WTC11 (cell line): ENCODE measurements around the gene AHNAK2. TPM values are rescaled to one million over a fixed set of nuclear protein-coding genes. Genes with fewer than 3 reads are reported as not detected.

ENCODE experiments used
- ATAC-seq: fragments of 200-7000 bp; cut with Tn5 transposase; 2 replicates; pipeline ENCODE4 v1.10.0; 2021; ENCODE audit warnings: mild to moderate bottlenecking, moderate library complexity
- CTCF ChIA-PET: fragments of 300-600 bp; sonication (Branson Sonifier 250); formaldehyde crosslinking; loops from one replicate; lab custom pipeline; 2021; ENCODE audit warnings: antibody characterized with exemption; lab: Charles Lee
- POLR2A ChIA-PET: fragments of 350-600 bp; sonication (Branson Sonifier 250); formaldehyde crosslinking; loops from one replicate; lab custom pipeline; 2021; ENCODE audit warnings: antibody characterized with exemption; lab: Charles Lee
- DNase-seq: peaks from one replicate; pipeline ENCODE4 v3.0.0; 2021; ENCODE audit warnings: low spot score
- H3K27ac Mint-ChIP-seq: 2 replicates; pipeline ENCODE4 v1.8.0; 2021; ENCODE audit warnings: mixed read lengths
- H3K27me3 Mint-ChIP-seq: 2 replicates; pipeline ENCODE4 v1.8.0; 2021; ENCODE audit warnings: low read depth, mild to moderate bottlenecking, moderate library complexity, mixed read lengths
- H3K36me3 Mint-ChIP-seq: 2 replicates; pipeline ENCODE4 v1.8.0; 2021; ENCODE audit warnings: mixed read lengths
- H3K4me1 Mint-ChIP-seq: 2 replicates; pipeline ENCODE4 v1.8.0; 2022; ENCODE audit warnings: mixed read lengths
- H3K4me3 Mint-ChIP-seq: 2 replicates; pipeline ENCODE4 v1.8.0; 2021; ENCODE audit warnings: mild to moderate bottlenecking, moderate library complexity, mixed read lengths
- H3K9me3 Mint-ChIP-seq: 2 replicates; pipeline ENCODE4 v1.8.0; 2021; ENCODE audit warnings: mixed read lengths
- GABPB1 ChIP-seq: sonication (generic); formaldehyde crosslinking; IDR thresholded peaks from 2 replicates; pipeline ENCODE4 v1.8.1; 2023; ENCODE audit warnings: mild to moderate bottlenecking, missing genetic modification reagents
- NFE2L1 ChIP-seq: sonication (generic); formaldehyde crosslinking; IDR thresholded peaks from 2 replicates; pipeline ENCODE4 v1.8.1; 2023; ENCODE audit warnings: missing genetic modification reagents
- NR1H2 ChIP-seq: sonication (generic); formaldehyde crosslinking; IDR thresholded peaks from 2 replicates; pipeline ENCODE4 v1.9.0; 2021; ENCODE audit warnings: mild to moderate bottlenecking, moderate library complexity, missing genetic modification reagents
- SMAD3 ChIP-seq: sonication (generic); formaldehyde crosslinking; IDR thresholded peaks from 2 replicates; pipeline ENCODE4 v1.8.0; 2022; ENCODE audit warnings: missing genetic modification reagents, mild to moderate bottlenecking, borderline replicate concordance
- TEAD1 ChIP-seq: sonication (generic); formaldehyde crosslinking; IDR thresholded peaks from 2 replicates; pipeline ENCODE4 v1.8.0; 2022; ENCODE audit warnings: mild to moderate bottlenecking, missing genetic modification reagents
- TEAD4 ChIP-seq: sonication (generic); formaldehyde crosslinking; IDR thresholded peaks from 2 replicates; pipeline ENCODE4 v1.8.0; 2022; ENCODE audit warnings: mild to moderate bottlenecking, missing genetic modification reagents
- ZBTB21 ChIP-seq: sonication (generic); formaldehyde crosslinking; IDR thresholded peaks from 2 replicates; pipeline ENCODE4 v1.8.1; 2023; ENCODE audit warnings: mild to moderate bottlenecking, missing genetic modification reagents, borderline replicate concordance
- ZNF121 ChIP-seq: sonication (generic); formaldehyde crosslinking; IDR thresholded peaks from 2 replicates; pipeline ENCODE4 v1.8.0; 2023; ENCODE audit warnings: missing genetic modification reagents
- ZNF219 ChIP-seq: sonication (generic); formaldehyde crosslinking; IDR thresholded peaks from 2 replicates; pipeline ENCODE4 v1.8.0; 2023; ENCODE audit warnings: missing genetic modification reagents, mild to moderate bottlenecking, borderline replicate concordance
- total RNA-seq: library from RNA; stranded (reverse); gene quantifications from 3 replicates; pipeline ENCODE4 v1.2.3, GENCODE V29; 2021
- TF ChIP-seq, protein P1 (sequence below): sonication (generic); formaldehyde crosslinking; IDR thresholded peaks from 2 replicates; pipeline ENCODE4 v1.8.1; 2022; ENCODE audit warnings: missing genetic modification reagents, borderline replicate concordance
- TF ChIP-seq, protein P2 (sequence below): sonication (generic); formaldehyde crosslinking; IDR thresholded peaks from 2 replicates; pipeline ENCODE4 v1.8.0; 2022; ENCODE audit warnings: mild to moderate bottlenecking, missing genetic modification reagents
- TF ChIP-seq, protein P3 (sequence below): sonication (generic); formaldehyde crosslinking; conservative IDR thresholded peaks from 2 replicates; pipeline ENCODE4 v1.8.1; 2022; ENCODE audit warnings: mild to moderate bottlenecking, missing genetic modification reagents
- TF ChIP-seq, protein P4 (sequence below): sonication (generic); formaldehyde crosslinking; IDR thresholded peaks from 2 replicates; pipeline ENCODE4 v1.8.1; 2022; ENCODE audit warnings: mild to moderate bottlenecking, missing genetic modification reagents, moderate library complexity, borderline replicate concordance

AHNAK2 gene
- total RNA-seq, 1 experiment from 2014 or later = 3.5 TPM

DNA sequence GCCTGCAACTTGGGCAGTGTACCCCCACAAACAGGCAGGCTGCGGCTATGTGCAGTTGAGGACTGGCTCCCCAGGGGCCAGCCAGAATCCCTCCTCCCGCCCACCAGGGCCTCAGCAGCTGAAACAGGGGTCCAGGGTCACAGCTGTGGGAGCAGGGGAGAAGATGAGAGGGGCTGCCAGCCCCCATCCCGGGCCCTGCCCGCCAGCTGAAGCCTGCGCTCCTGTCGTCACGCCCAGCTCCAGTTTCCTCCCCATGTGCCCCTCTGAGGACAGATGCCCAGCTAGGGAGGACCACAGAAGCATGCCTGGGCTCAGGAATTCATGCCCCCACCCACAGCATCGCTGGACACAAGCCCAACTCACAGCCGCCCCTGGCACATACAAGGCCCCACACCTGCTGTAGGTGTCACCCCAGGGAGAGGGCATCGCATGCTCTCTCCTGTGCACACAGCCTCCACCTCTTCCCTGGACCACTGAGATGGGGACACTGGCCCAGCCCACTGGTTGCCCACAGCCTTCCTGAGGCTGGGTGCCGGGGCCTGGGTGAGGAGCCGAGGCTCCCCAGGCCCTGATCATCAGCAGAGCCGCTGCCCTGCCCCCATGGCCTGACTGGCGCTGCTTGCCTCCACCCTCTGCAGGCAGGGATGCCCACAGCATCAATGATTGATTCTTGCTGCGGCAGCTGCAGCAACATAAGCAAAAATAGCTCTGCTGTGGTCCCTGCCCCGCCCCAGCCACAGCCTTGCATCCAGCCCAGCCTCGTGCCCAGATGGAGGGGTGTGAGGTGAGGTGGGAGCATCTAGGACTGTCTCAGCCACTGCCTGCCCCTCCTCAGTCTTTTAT, 3.7 kb upstream of the AHNAK2 start:
- TF ChIP-seq SMAD3 (CRISPR knock-in tag) = no peak
- TF ChIP-seq ZNF121 (CRISPR knock-in tag) = no peak
- TF ChIP-seq ZNF219 (CRISPR knock-in tag) = no peak
- TF ChIP-seq, protein P1, sequence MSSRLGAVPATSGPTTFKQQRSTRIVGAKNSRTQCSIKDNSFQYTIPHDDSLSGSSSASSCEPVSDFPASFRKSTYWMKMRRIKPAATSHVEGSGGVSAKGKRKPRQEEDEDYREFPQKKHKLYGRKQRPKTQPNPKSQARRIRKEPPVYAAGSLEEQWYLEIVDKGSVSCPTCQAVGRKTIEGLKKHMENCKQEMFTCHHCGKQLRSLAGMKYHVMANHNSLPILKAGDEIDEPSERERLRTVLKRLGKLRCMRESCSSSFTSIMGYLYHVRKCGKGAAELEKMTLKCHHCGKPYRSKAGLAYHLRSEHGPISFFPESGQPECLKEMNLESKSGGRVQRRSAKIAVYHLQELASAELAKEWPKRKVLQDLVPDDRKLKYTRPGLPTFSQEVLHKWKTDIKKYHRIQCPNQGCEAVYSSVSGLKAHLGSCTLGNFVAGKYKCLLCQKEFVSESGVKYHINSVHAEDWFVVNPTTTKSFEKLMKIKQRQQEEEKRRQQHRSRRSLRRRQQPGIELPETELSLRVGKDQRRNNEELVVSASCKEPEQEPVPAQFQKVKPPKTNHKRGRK (CRISPR knock-in tag) = no peak
- no peak for TF ChIP-seq ZBTB21 (CRISPR knock-in tag)
- no peak for TF ChIP-seq NR1H2 (CRISPR knock-in tag)
- no peak for TF ChIP-seq TEAD4 (CRISPR knock-in tag)
- no peak for TF ChIP-seq GABPB1
- ChIA-PET CTCF (interaction anchor here (1.3 kb wide), 1 partner anchor 12 kb away, joined by 3 read pairs; no protein-coding TSS in a partner anchor), POLR2A (no interaction called here)
- no peaks in the 10 kb centered on the region for H3K36me3 Mint-ChIP-seq
- H3K4me3 Mint-ChIP-seq = no peak overlapping the region
- no peaks in the 10 kb centered on the region for H3K9me3 Mint-ChIP-seq
- peak; percentile 9 for DNase-seq
- ATAC-seq = no peak
- peaks cover 9% of the 10 kb centered on the region; the same call in 1 of the 2 replicates for H3K4me1 Mint-ChIP-seq
- peaks cover 38% of the 10 kb centered on the region for H3K27me3 Mint-ChIP-seq
- H3K27ac Mint-ChIP-seq = no peak overlapping the region

DNA sequence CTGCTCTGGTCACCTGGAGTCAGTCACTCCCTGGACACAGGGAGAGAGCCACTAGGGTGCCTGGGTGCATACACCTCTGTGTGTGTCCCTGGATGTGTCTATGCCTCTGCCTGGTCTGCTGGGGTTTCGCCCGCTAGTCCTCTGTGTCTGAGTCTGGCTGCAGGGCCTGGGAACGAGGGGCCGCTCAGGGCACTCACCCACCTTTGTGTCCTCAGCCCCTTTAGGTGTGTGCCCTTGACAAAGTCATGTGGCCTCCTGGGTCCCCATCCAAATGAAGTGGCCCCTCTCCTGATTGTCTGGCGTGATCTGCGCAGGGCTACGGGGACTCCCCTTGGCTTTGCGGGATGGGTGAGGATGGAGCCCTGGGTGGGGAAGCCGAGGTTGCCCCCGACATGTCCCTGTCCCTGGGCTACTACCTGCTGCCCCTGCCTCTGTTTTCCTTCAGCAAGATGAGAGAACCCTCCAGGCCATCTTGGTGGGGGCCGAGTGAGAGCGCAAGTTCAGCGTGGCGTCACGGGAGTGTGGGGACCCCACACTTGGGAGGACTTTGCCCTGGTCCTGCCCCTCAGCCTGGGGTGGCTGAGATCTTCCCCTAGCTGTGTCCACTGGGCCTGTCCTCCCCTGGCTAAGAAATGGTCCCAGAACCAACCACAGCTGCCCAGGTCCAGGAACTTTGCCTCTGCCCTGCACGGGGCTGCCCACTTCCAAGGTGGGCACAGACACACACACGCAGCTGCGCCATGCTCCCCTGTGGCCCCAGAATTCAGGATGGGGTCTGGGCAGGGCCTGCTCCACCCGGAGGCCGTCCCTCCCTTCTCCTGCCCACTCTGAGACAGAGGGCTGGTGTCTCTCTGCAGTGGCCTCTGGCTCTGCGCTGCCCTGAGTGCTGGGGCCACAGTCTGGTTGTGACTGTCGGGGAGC, 2.7 kb upstream of the AHNAK2 start:
- H3K27me3 Mint-ChIP-seq = peaks cover 48% of the 10 kb centered on the region
- no peak overlapping the region for H3K27ac Mint-ChIP-seq
- TF ChIP-seq, protein P2, sequence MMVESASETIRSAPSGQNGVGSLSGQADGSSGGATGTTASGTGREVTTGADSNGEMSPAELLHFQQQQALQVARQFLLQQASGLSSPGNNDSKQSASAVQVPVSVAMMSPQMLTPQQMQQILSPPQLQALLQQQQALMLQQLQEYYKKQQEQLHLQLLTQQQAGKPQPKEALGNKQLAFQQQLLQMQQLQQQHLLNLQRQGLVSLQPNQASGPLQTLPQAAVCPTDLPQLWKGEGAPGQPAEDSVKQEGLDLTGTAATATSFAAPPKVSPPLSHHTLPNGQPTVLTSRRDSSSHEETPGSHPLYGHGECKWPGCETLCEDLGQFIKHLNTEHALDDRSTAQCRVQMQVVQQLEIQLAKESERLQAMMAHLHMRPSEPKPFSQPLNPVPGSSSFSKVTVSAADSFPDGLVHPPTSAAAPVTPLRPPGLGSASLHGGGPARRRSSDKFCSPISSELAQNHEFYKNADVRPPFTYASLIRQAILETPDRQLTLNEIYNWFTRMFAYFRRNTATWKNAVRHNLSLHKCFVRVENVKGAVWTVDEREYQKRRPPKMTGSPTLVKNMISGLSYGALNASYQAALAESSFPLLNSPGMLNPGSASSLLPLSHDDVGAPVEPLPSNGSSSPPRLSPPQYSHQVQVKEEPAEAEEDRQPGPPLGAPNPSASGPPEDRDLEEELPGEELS = no peak
- TF ChIP-seq TEAD1 (CRISPR knock-in tag) (no peak), TEAD4 (CRISPR knock-in tag) (no peak), NFE2L1 (CRISPR knock-in tag) (no peak)
- TF ChIP-seq, protein P3, sequence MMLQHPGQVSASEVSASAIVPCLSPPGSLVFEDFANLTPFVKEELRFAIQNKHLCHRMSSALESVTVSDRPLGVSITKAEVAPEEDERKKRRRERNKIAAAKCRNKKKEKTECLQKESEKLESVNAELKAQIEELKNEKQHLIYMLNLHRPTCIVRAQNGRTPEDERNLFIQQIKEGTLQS (CRISPR knock-in tag) = no peak
- TF ChIP-seq, protein P4, sequence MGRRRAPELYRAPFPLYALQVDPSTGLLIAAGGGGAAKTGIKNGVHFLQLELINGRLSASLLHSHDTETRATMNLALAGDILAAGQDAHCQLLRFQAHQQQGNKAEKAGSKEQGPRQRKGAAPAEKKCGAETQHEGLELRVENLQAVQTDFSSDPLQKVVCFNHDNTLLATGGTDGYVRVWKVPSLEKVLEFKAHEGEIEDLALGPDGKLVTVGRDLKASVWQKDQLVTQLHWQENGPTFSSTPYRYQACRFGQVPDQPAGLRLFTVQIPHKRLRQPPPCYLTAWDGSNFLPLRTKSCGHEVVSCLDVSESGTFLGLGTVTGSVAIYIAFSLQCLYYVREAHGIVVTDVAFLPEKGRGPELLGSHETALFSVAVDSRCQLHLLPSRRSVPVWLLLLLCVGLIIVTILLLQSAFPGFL (CRISPR knock-in tag) = no peak
- H3K9me3 Mint-ChIP-seq = no peaks in the 10 kb centered on the region
- CTCF ChIA-PET = no interaction called here
- POLR2A ChIA-PET = no interaction called here
- H3K36me3 Mint-ChIP-seq = no peaks in the 10 kb centered on the region
- peaks cover 14% of the 10 kb centered on the region; the same call in 1 of the 2 replicates for H3K4me1 Mint-ChIP-seq
- ATAC-seq (no peak), DNase-seq (peak; percentile 7)
- no peak overlapping the region for H3K4me3 Mint-ChIP-seq
